ENCODE measurements around the gene FOXN1. TPM values are rescaled to one million over a fixed set of nuclear protein-coding genes. Genes with fewer than 3 reads are reported as not detected.
A peak's percentile ranks its signal among the peaks of the same experiment; 100 is the strongest.

FOXN1 gene
- total RNA-seq, 1 donor from 2014 or later = not detected

- H3K36me3 Mint-ChIP-seq = no peaks in the 10 kb centered on the region
- Histone ChIP-seq H3K27ac (no peak overlapping the region), H2AFZ (replicated peaks) (no peak overlapping the region), H3K9me3 (ENCODE audit: low read depth) (no peaks in the 10 kb centered on the region), H3K9ac (no peak overlapping the region), H3K36me3 (no peaks in the 10 kb centered on the region), H3K4me3 (no peak overlapping the region), H3K79me2 (ENCODE audit: low read depth) (no peaks in the 10 kb centered on the region), H3K4me2 (no peak overlapping the region), H3K4me1 (no peaks in the 10 kb centered on the region), H4K20me1 (ENCODE audit: low read depth) (no peaks in the 10 kb centered on the region), H3K27me3 (no peaks in the 10 kb centered on the region), H3F3A (ENCODE audit: low read depth) (no peaks in the 10 kb centered on the region)
- peaks cover 7% of the 10 kb centered on the region for H3K27me3 Mint-ChIP-seq (ENCODE audit: insufficient read depth, low read depth)
- no peaks in the 10 kb centered on the region for H3K9me3 Mint-ChIP-seq
- H3K4me1 Mint-ChIP-seq = peaks cover 7% of the 10 kb centered on the region
- no peak overlapping the region for H3K4me3 Mint-ChIP-seq
- no peak for TF ChIP-seq EZH2 (IDR thresholded peaks at IDR 0.05)
- TF ChIP-seq EZH2phosphoT487 (IDR thresholded peaks at IDR 0.05) = no peak
- TF ChIP-seq, protein P1, sequence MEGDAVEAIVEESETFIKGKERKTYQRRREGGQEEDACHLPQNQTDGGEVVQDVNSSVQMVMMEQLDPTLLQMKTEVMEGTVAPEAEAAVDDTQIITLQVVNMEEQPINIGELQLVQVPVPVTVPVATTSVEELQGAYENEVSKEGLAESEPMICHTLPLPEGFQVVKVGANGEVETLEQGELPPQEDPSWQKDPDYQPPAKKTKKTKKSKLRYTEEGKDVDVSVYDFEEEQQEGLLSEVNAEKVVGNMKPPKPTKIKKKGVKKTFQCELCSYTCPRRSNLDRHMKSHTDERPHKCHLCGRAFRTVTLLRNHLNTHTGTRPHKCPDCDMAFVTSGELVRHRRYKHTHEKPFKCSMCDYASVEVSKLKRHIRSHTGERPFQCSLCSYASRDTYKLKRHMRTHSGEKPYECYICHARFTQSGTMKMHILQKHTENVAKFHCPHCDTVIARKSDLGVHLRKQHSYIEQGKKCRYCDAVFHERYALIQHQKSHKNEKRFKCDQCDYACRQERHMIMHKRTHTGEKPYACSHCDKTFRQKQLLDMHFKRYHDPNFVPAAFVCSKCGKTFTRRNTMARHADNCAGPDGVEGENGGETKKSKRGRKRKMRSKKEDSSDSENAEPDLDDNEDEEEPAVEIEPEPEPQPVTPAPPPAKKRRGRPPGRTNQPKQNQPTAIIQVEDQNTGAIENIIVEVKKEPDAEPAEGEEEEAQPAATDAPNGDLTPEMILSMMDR (IDR thresholded peaks at IDR 0.05) = no peak
- no peak overlapping the region for H3K27ac Mint-ChIP-seq
- DNase-seq (ENCODE audit: low spot score) = no peak
These were observed 14.3 kb upstream of the FOXN1 start for GRCh38 chr17:28491860-28492259.

DNA sequence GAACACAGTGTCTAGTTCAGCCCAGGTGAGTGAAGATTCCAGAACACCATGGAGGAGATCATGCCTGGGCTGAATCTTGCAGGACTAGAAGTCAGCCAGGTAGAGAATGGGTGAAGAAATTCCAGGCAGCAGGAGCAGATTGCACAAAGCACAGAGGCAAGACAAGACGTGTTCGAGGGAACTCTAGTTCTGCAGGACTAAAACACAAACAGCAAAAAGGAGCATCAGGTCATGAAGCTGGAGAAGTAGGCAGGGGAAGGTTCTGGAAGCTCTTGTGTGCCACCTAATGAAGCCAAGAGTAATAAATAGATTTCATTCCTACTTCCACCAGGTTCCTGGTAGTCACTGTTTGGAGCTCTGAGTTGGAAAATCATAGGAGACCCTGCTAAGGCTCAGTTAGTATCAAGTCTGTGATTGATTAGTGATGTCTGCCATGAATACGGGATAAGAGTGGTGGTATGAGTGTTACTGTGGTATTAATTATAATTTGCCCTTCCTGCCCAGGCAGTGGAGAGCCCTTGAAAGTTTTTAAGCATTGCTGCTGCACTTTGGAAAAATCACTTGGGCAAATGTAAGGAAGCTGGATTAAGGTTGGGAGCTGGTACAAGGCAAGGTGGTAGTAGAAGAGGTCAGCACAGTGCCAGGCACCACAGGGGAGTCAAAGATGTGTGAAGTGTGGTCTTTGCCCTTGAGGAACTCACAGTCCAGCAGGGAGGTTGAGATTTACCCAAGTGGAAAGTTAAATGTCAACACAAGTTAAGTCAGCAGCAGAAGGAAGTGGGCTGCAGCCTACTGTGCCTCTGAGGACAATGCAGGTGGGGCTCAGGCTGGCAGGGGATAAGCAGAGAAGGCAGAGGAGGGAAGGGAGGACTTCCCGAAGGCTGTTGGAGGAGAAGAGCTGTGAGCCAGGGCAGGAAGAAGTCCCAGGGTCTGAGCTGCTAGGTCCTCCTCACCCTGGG lies 13.5 kb upstream of the FOXN1 start:
- Histone ChIP-seq H3K9me3 (ENCODE audit: low read depth) (no peaks in the 10 kb centered on the region), H3K36me3 (no peaks in the 10 kb centered on the region), H3K4me2 (no peak overlapping the region), H3K9ac (no peak overlapping the region), H3F3A (ENCODE audit: low read depth) (no peaks in the 10 kb centered on the region), H4K20me1 (ENCODE audit: low read depth) (no peaks in the 10 kb centered on the region), H3K4me3 (no peak overlapping the region), H3K4me1 (no peaks in the 10 kb centered on the region), H3K27ac (no peak overlapping the region), H2AFZ (replicated peaks) (no peak overlapping the region), H3K27me3 (no peaks in the 10 kb centered on the region), H3K79me2 (ENCODE audit: low read depth) (no peaks in the 10 kb centered on the region)
- Mint-ChIP-seq H3K27ac (peak overlapping the region; percentile 40), H3K27me3 (ENCODE audit: insufficient read depth, low read depth) (peaks cover 9% of the 10 kb centered on the region), H3K36me3 (no peaks in the 10 kb centered on the region), H3K4me1 (peaks cover 9% of the 10 kb centered on the region), H3K9me3 (no peaks in the 10 kb centered on the region), H3K4me3 (no peak overlapping the region)
- no peak for DNase-seq (ENCODE audit: low spot score)
- TF ChIP-seq, protein P1 (IDR thresholded peaks at IDR 0.05) = no peak
- TF ChIP-seq EZH2 (IDR thresholded peaks at IDR 0.05) (no peak), EZH2phosphoT487 (IDR thresholded peaks at IDR 0.05) (no peak)

DNA sequence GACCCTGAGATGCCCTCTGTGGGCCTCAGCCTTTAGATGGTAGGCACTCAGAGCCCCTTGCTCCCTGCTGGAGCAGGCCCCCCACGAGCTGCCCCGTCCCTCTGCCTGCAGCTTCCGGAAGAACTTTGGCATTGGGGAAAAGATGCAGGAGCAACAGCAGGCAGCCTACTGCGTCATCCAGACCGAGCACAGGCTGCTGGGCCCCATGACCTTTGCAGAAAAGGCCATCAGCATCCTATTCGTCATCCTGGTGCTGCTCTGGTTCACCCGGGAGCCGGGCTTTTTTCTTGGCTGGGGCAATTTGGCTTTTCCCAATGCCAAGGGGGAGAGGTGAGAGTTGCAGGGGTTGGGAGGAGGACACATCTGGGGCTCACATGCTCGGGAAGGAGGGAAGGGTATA lies 12.7 kb upstream of the FOXN1 start:
- Histone ChIP-seq H3K9ac (no peak overlapping the region), H3K4me1 (no peaks in the 10 kb centered on the region), H3K27ac (no peak overlapping the region), H3K36me3 (no peaks in the 10 kb centered on the region), H3K4me3 (no peak overlapping the region), H2AFZ (replicated peaks) (no peak overlapping the region), H4K20me1 (ENCODE audit: low read depth) (no peaks in the 10 kb centered on the region), H3K9me3 (ENCODE audit: low read depth) (no peaks in the 10 kb centered on the region), H3K79me2 (ENCODE audit: low read depth) (no peaks in the 10 kb centered on the region), H3K27me3 (no peaks in the 10 kb centered on the region), H3K4me2 (no peak overlapping the region), H3F3A (ENCODE audit: low read depth) (no peaks in the 10 kb centered on the region)
- no peak for TF ChIP-seq EZH2 (IDR thresholded peaks at IDR 0.05)
- TF ChIP-seq, protein P1 (IDR thresholded peaks at IDR 0.05) = no peak
- TF ChIP-seq EZH2phosphoT487 (IDR thresholded peaks at IDR 0.05) = no peak
- no peak for DNase-seq (ENCODE audit: low spot score)
- Mint-ChIP-seq H3K4me1 (peaks cover 9% of the 10 kb centered on the region), H3K4me3 (no peak overlapping the region), H3K9me3 (no peaks in the 10 kb centered on the region), H3K36me3 (no peaks in the 10 kb centered on the region), H3K27ac (no peak overlapping the region), H3K27me3 (ENCODE audit: insufficient read depth, low read depth) (peaks cover 8% of the 10 kb centered on the region)
